ENCODE data around the gene SGSH. TPM values are rescaled to one million over a fixed set of nuclear protein-coding genes. Genes with fewer than 3 reads are reported as not detected.
"Not testable (repeated sequence)": the region's sequence is repeated elsewhere in the genome, so short reads cannot be mapped to it uniquely, and the experiment has no call there.

Gene SGSH
- total RNA-seq, 1 experiment from 2014 or later = 33.4 TPM

GRCh38 chr17:80246266-80246681 lies 26.1 kb upstream of the SGSH start:
- intact Hi-C loops (cut with micrococcal nuclease; ENCODE audit: unreplicated experiment) = no loop called here
- POLR2A ChIA-PET (ENCODE audit: low non-redundant PET) = no interaction called here
- CTCF ChIA-PET = no interaction called here
- no peak for DNase-seq (ENCODE audit: low spot score)
- Histone ChIP-seq H3K4me1 (ENCODE audit: insufficient read depth, low read length, poor library complexity, severe bottlenecking) (no peaks in the 10 kb centered on the region), H3K27ac (ENCODE audit: low read depth, low read length, poor library complexity, severe bottlenecking) (no peak overlapping the region), H3K9me3 (ENCODE audit: low read depth, low read length, poor library complexity, severe bottlenecking) (no peaks in the 10 kb centered on the region), H3K27me3 (replicated peaks; ENCODE audit: insufficient read depth, low read depth, low read length, poor library complexity) (no peaks in the 10 kb centered on the region), H3K36me3 (ENCODE audit: insufficient read depth, low read length, poor library complexity, severe bottlenecking) (no peaks in the 10 kb centered on the region), H3K4me3 (ENCODE audit: low read depth, low read length, poor library complexity, severe bottlenecking) (no peak overlapping the region)
- TF ChIP-seq EZH2 (IDR thresholded peaks at IDR 0.05; ENCODE audit: borderline replicate concordance, low read depth, low read length, poor library complexity, severe bottlenecking) (no peak), CTCF (conservative IDR thresholded peaks at IDR 0.05; ENCODE audit: low read depth, low read length) (no peak)
- no TSS peak for BruUV-seq (replicated peaks)

GRCh38 chr17:80245566-80246265 lies 25.6 kb upstream of the SGSH start:
- Histone ChIP-seq H3K27ac (ENCODE audit: low read depth, low read length, poor library complexity, severe bottlenecking) (no peak overlapping the region), H3K36me3 (ENCODE audit: insufficient read depth, low read length, poor library complexity, severe bottlenecking) (no peaks in the 10 kb centered on the region), H3K4me3 (ENCODE audit: low read depth, low read length, poor library complexity, severe bottlenecking) (no peak overlapping the region), H3K9me3 (ENCODE audit: low read depth, low read length, poor library complexity, severe bottlenecking) (no peaks in the 10 kb centered on the region), H3K4me1 (ENCODE audit: insufficient read depth, low read length, poor library complexity, severe bottlenecking) (no peaks in the 10 kb centered on the region), H3K27me3 (replicated peaks; ENCODE audit: insufficient read depth, low read depth, low read length, poor library complexity) (no peaks in the 10 kb centered on the region)
- ChIA-PET CTCF (no interaction called here), POLR2A (ENCODE audit: low non-redundant PET) (no interaction called here)
- DNase-seq (ENCODE audit: low spot score) = no peak
- TF ChIP-seq CTCF (conservative IDR thresholded peaks at IDR 0.05; ENCODE audit: low read depth, low read length) (no peak), EZH2 (IDR thresholded peaks at IDR 0.05; ENCODE audit: borderline replicate concordance, low read depth, low read length, poor library complexity, severe bottlenecking) (no peak)
- intact Hi-C loops (cut with micrococcal nuclease; ENCODE audit: unreplicated experiment) = no loop called here
- no TSS peak for BruUV-seq (replicated peaks)

GRCh38 chr17:80244871-80245509 lies 24.9 kb upstream of the SGSH start:
- ChIA-PET CTCF (no interaction called here), POLR2A (ENCODE audit: low non-redundant PET) (no interaction called here)

GRCh38 chr17:80244448-80244847 lies 24.3 kb upstream of the SGSH start:
- DNase-seq (ENCODE audit: low spot score); H3K4me3 ChIP-seq (ENCODE audit: low read depth, low read length, poor library complexity, severe bottlenecking); CTCF ChIA-PET; H3K27ac ChIP-seq (ENCODE audit: low read depth, low read length, poor library complexity, severe bottlenecking); H3K36me3 ChIP-seq (ENCODE audit: insufficient read depth, low read length, poor library complexity, severe bottlenecking); intact Hi-C loops (cut with micrococcal nuclease; ENCODE audit: unreplicated experiment); H3K4me1 ChIP-seq (ENCODE audit: insufficient read depth, low read length, poor library complexity, severe bottlenecking); H3K9me3 ChIP-seq (ENCODE audit: low read depth, low read length, poor library complexity, severe bottlenecking); H3K27me3 ChIP-seq (replicated peaks; ENCODE audit: insufficient read depth, low read depth, low read length, poor library complexity); BruUV-seq (replicated peaks); POLR2A ChIA-PET (ENCODE audit: low non-redundant PET): not testable (repeated sequence)

More at GRCh38 chr17:80244871-80245509, 24.9 kb upstream of the SGSH start:
- no peak for DNase-seq (ENCODE audit: low spot score)
- Histone ChIP-seq H3K27ac (ENCODE audit: low read depth, low read length, poor library complexity, severe bottlenecking) (no peak overlapping the region), H3K27me3 (replicated peaks; ENCODE audit: insufficient read depth, low read depth, low read length, poor library complexity) (no peaks in the 10 kb centered on the region), H3K4me3 (ENCODE audit: low read depth, low read length, poor library complexity, severe bottlenecking) (no peak overlapping the region), H3K9me3 (ENCODE audit: low read depth, low read length, poor library complexity, severe bottlenecking) (no peaks in the 10 kb centered on the region), H3K36me3 (ENCODE audit: insufficient read depth, low read length, poor library complexity, severe bottlenecking) (no peaks in the 10 kb centered on the region), H3K4me1 (ENCODE audit: insufficient read depth, low read length, poor library complexity, severe bottlenecking) (no peaks in the 10 kb centered on the region)
- BruUV-seq (replicated peaks) = no TSS peak
- TF ChIP-seq EZH2 (IDR thresholded peaks at IDR 0.05; ENCODE audit: borderline replicate concordance, low read depth, low read length, poor library complexity, severe bottlenecking) (no peak), CTCF (conservative IDR thresholded peaks at IDR 0.05; ENCODE audit: low read depth, low read length) (no peak)
- intact Hi-C loops (cut with micrococcal nuclease; ENCODE audit: unreplicated experiment) = no loop called here

All from A673 (cell line).